Esophagus squamous epithelium (tissue), 5 donors: ENCODE results near the gene BICC1. TPM values are rescaled to one million over a fixed set of nuclear protein-coding genes. Genes with fewer than 3 reads are reported as not detected.

Source experiments
- DNase-seq: peaks from one replicate; lab custom pipeline; 2025; lab: John Stamatoyannopoulos, UW
- H3K27ac ChIP-seq, 4 donors: fragments of 200-600 bp; sonication (generic); one replicate each; pipeline ENCODE4 v1.5.1; 2016 to 2019; ENCODE audit warnings: mild to moderate bottlenecking in 1 of 4
- H3K27me3 ChIP-seq, 4 donors: fragments of 200-600 bp; sonication (generic); 1 replicate in 3 of 4; 2 replicates in 1 of 4; pipeline versions ENCODE4 v1.5.1 to v1.6.0; 2017 to 2021; ENCODE audit warnings: antibody characterized with exemption in 1 of 4
- H3K36me3 ChIP-seq, 3 donors: fragments of 200-600 bp; sonication (generic); one replicate each; pipeline ENCODE4 v1.5.1; 2016 to 2019
- H3K4me1 ChIP-seq, 3 donors: fragments of 200-600 bp; sonication (generic); one replicate each; pipeline ENCODE4 v1.5.1; 2017 to 2019
- H3K4me3 ChIP-seq, 4 donors: fragments of 200-600 bp; sonication (generic); 1 replicate in 3 of 4; 2 replicates in 1 of 4; pipeline ENCODE4 v1.5.1; 2016 to 2019; ENCODE audit warnings: mild to moderate bottlenecking in 2 of 4, moderate library complexity in 1 of 4
- H3K9me3 ChIP-seq, 3 donors: fragments of 200-600 bp; sonication (generic); one replicate each; pipeline ENCODE4 v1.5.1; 2016 to 2019
- POLR2A ChIP-seq, 4 donors: fragments of 450-650 bp; IDR thresholded peaks; one replicate each; pipeline ENCODE4 v1.6.1; 2017; ENCODE audit warnings: antibody characterized with exemption in 4 of 4, mild to moderate bottlenecking in 4 of 4, moderate library complexity in 3 of 4
- WGBS, 2 donors: methylation state at CpG; one replicate each; pipeline ENCODE4 v1.1.5; 2018; 5-methylcytosine and 5-hydroxymethylcytosine counted together
- intact Hi-C: fragments of 100-400 bp; cut with DNase I; formaldehyde crosslinking; loops from one replicate; pipeline ENCODE4 v1.15.0; 2022
- total RNA-seq, 4 donors: library from RNA; depleted of rRNA; stranded (reverse); fragments of >200 nt; gene quantifications; one replicate each; pipeline ENCODE4 v1.1.0, GENCODE V29; 2016
- TF ChIP-seq, protein P1 (sequence below), 6 experiments: fragments of 450-650 bp in 4 of 6; fragments of 200-600 bp in 2 of 6; sonication (generic) in 2 of 6; IDR thresholded peaks; one replicate each; pipeline ENCODE4 v1.5.1; 2016 to 2019; ENCODE audit warnings: antibody characterized with exemption in 6 of 6, mild to moderate bottlenecking in 4 of 6, moderate library complexity in 4 of 6
- donor health status: DM: yes; HTN: yes; CAD: no.

BICC1 gene
- total RNA-seq, 4 donors from 2014 or later = 0.11 to 8.2 (median 2.0) TPM

- no peaks in the 10 kb centered on the region for H3K27me3 ChIP-seq
- H3K4me3 ChIP-seq = no peak overlapping the region
- TF ChIP-seq POLR2A (IDR thresholded peaks at IDR 0.05) = no peak
- TF ChIP-seq, protein P1, sequence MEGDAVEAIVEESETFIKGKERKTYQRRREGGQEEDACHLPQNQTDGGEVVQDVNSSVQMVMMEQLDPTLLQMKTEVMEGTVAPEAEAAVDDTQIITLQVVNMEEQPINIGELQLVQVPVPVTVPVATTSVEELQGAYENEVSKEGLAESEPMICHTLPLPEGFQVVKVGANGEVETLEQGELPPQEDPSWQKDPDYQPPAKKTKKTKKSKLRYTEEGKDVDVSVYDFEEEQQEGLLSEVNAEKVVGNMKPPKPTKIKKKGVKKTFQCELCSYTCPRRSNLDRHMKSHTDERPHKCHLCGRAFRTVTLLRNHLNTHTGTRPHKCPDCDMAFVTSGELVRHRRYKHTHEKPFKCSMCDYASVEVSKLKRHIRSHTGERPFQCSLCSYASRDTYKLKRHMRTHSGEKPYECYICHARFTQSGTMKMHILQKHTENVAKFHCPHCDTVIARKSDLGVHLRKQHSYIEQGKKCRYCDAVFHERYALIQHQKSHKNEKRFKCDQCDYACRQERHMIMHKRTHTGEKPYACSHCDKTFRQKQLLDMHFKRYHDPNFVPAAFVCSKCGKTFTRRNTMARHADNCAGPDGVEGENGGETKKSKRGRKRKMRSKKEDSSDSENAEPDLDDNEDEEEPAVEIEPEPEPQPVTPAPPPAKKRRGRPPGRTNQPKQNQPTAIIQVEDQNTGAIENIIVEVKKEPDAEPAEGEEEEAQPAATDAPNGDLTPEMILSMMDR (IDR thresholded peaks at IDR 0.05) = no peak
- no peak overlapping the region for H3K27ac ChIP-seq
- no peaks in the 10 kb centered on the region for H3K36me3 ChIP-seq
- H3K4me1 ChIP-seq = no peaks in the 10 kb centered on the region
- DNase-seq = no peak
- no peaks in the 10 kb centered on the region for H3K9me3 ChIP-seq
- intact Hi-C loops = no loop called here
Observed at GRCh38 chr10:58672845-58673244, 160.2 kb downstream of the BICC1 start.

- intact Hi-C loops = no loop called here
Observed at GRCh38 chr10:58674251-58674650, 161.6 kb downstream of the BICC1 start.

DNA sequence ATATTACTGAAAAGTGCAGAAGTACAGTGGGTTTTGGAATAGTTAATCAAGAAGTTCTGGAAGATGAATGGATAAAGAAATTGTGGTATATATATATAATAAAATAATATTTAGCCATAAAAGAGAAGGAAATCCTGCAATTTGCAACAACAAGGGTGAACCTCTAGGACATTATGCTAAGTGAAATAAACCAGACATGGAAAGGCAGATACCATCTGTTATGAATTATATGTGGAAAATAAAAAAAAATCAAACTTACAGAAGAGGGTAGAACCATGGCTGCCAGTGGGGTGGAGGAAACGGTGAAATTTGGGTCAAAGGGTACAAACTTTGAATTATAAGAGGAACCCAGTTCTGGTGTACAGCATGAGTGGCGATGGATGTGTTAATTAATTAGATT, 162.6 kb downstream of the BICC1 start:
- no peaks in the 10 kb centered on the region for H3K36me3 ChIP-seq
- no peak for DNase-seq
- intact Hi-C loops = no loop called here
- H3K27me3 ChIP-seq = no peaks in the 10 kb centered on the region
- no peak for TF ChIP-seq POLR2A (IDR thresholded peaks at IDR 0.05)
- TF ChIP-seq, protein P1 (IDR thresholded peaks at IDR 0.05) = no peak
- H3K9me3 ChIP-seq = no peaks in the 10 kb centered on the region
- no peaks in the 10 kb centered on the region for H3K4me1 ChIP-seq
- H3K4me3 ChIP-seq = no peak overlapping the region
- no peak overlapping the region for H3K27ac ChIP-seq
- 70 to 74% methylated on average over 2 of the region's 2 CpGs for WGBS, 2 donors

More at GRCh38 chr10:58674251-58674650, 161.6 kb downstream of the BICC1 start:
- 65 to 67% methylated on average over 2 of the region's 2 CpGs for WGBS, 2 donors
- no peak for TF ChIP-seq POLR2A (IDR thresholded peaks at IDR 0.05)
- TF ChIP-seq, protein P1 (IDR thresholded peaks at IDR 0.05) = no peak
- Histone ChIP-seq H3K4me3 (no peak overlapping the region), H3K4me1 (no peaks in the 10 kb centered on the region), H3K36me3 (no peaks in the 10 kb centered on the region), H3K27me3 (no peaks in the 10 kb centered on the region), H3K9me3 (no peaks in the 10 kb centered on the region), H3K27ac (no peak overlapping the region)
- DNase-seq = no peak

DNA sequence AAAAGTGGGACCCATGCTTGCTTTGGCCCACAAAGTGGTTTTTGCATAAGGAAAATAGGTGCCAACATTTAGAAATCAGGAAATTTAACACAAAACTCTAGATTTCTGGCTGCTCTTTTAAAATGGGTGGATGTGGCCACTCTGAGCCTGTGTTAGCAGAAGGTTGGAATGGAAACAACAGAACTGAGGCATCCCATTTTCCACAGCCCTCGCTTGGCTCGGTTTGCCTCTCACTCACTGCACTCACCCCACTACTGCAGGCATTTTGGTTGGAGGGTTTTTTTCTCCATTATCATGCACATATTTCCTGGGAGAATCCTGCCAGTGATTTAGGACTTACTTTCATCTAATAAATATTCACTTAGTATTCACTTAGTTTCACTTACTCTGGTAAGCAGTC, 178.9 kb downstream of the BICC1 start:
- Histone ChIP-seq H3K9me3 (no peaks in the 10 kb centered on the region), H3K4me3 (no peak overlapping the region), H3K27me3 (no peaks in the 10 kb centered on the region), H3K27ac (no peak overlapping the region), H3K4me1 (no peaks in the 10 kb centered on the region), H3K36me3 (no peaks in the 10 kb centered on the region)
- 69 to 77% methylated on average over 2 of the region's 2 CpGs for WGBS, 2 donors
- TF ChIP-seq, protein P1 (IDR thresholded peaks at IDR 0.05) = no peak
- TF ChIP-seq POLR2A (IDR thresholded peaks at IDR 0.05) = no peak
- no peak for DNase-seq
- intact Hi-C loops = no loop called here

DNA sequence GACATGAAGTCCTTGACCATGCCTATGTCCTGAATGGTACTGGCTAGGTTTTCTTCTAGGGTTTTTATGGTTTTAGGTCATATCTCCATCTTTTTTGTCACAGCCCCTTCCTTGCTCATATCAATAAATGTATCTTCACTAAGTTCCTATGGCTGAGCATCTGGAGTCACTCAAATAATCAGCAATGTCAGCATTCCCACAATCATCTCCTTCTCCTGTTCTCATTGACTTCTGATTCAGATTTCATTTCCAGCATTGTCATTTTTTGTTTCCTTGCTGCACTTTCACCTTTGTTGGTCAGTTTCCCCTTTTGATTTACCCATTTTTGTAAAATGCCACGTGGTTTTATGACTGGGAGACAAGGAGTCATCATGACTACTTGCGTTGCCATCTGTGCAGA, 181.2 kb downstream of the BICC1 start:
- no peak for DNase-seq
- intact Hi-C loops = no loop called here
- H3K27ac ChIP-seq = no peak overlapping the region
- H3K9me3 ChIP-seq = no peaks in the 10 kb centered on the region
- no peaks in the 10 kb centered on the region for H3K4me1 ChIP-seq
- no peaks in the 10 kb centered on the region for H3K36me3 ChIP-seq
- no peak overlapping the region for H3K4me3 ChIP-seq
- 47 to 59% methylated on average over 2 of the region's 2 CpGs for WGBS, 2 donors
- TF ChIP-seq, protein P1 (IDR thresholded peaks at IDR 0.05) = no peak
- no peak for TF ChIP-seq POLR2A (IDR thresholded peaks at IDR 0.05)
- no peaks in the 10 kb centered on the region for H3K27me3 ChIP-seq
